Breast epithelium (tissue), 3 donors: Measurements from ENCODE around the gene TGIF2.

Experiments
- CTCF ChIP-seq, 3 donors: fragments of 450-650 bp; IDR thresholded peaks; one replicate each; pipeline ENCODE4 v1.5.1; 2016 to 2017; ENCODE audit warnings: antibody characterized with exemption in 3 of 3, mild to moderate bottlenecking in 3 of 3, moderate library complexity in 3 of 3
- POLR2A ChIP-seq: fragments of 450-650 bp; IDR thresholded peaks from one replicate; pipeline ENCODE4 v1.6.1; 2016; ENCODE audit warnings: antibody characterized with exemption, mild to moderate bottlenecking, moderate library complexity
- POLR2AphosphoS5 ChIP-seq, 3 donors: sonication (generic); formaldehyde crosslinking; IDR thresholded peaks; one replicate each; pipeline ENCODE4 v1.6.1; 2017; ENCODE audit warnings: antibody characterized with exemption in 3 of 3

- TF ChIP-seq CTCF (IDR thresholded peaks at IDR 0.05) (no peak), POLR2A (no peak), POLR2AphosphoS5 (IDR thresholded peaks at IDR 0.05) (no peak)
Measured at GRCh38 chr20:36585410-36586125, 12.2 kb downstream of the TGIF2 start.
